Prostate gland (tissue), 2 donors: ENCODE measurements around the gene DSCAML1.

ENCODE experiments used
- POLR2AphosphoS5 ChIP-seq: sonication (generic); formaldehyde crosslinking; IDR thresholded peaks from one replicate; pipeline ENCODE4 v1.6.1; 2017; ENCODE audit warnings: antibody characterized with exemption
- TF ChIP-seq, protein P1 (sequence below), 4 experiments: fragments of 200-600 bp in 2 of 4; fragments of 450-650 bp in 2 of 4; sonication (generic) in 2 of 4; IDR thresholded peaks; 1 replicate in 3 of 4; 2 replicates in 1 of 4; pipeline ENCODE4 v1.5.1; 2016 to 2019; ENCODE audit warnings: antibody characterized with exemption in 4 of 4, mild to moderate bottlenecking in 2 of 4, moderate library complexity in 2 of 4

DNA sequence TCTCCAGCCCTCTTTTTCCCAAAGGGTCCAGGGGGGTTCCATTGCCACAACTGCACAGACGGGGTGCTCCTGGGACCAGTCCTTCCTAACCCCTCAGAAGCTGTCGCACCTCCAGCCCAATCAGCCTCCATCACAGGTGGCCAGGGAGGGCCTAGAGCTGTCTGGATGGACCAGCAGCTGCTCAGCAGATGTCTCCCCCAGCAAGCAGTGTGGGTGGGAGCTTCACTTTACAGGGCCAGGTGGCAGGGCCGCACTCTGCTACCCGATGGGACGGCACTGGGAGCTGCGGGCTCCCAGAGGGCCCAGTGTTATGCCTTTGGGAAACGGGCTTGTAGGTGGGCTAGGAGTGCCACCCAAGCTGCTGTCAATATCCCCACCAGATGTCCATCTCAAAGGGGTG lies 120.5 kb downstream of the DSCAML1 start:
- TF ChIP-seq, protein P1, sequence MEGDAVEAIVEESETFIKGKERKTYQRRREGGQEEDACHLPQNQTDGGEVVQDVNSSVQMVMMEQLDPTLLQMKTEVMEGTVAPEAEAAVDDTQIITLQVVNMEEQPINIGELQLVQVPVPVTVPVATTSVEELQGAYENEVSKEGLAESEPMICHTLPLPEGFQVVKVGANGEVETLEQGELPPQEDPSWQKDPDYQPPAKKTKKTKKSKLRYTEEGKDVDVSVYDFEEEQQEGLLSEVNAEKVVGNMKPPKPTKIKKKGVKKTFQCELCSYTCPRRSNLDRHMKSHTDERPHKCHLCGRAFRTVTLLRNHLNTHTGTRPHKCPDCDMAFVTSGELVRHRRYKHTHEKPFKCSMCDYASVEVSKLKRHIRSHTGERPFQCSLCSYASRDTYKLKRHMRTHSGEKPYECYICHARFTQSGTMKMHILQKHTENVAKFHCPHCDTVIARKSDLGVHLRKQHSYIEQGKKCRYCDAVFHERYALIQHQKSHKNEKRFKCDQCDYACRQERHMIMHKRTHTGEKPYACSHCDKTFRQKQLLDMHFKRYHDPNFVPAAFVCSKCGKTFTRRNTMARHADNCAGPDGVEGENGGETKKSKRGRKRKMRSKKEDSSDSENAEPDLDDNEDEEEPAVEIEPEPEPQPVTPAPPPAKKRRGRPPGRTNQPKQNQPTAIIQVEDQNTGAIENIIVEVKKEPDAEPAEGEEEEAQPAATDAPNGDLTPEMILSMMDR (IDR thresholded peaks at IDR 0.05), result no peak
- TF ChIP-seq POLR2AphosphoS5, result no peak
